ENCODE data around the gene MICA. TPM values are rescaled to one million over a fixed set of nuclear protein-coding genes. Genes with fewer than 3 reads are reported as not detected.
A peak's percentile ranks its signal among the peaks of the same experiment; 100 is the strongest.

MICA gene
- total and polyA plus RNA-seq, 9 of the 15 experiments (the other 6 are each of a cell fraction or from before 2014, with no cell fraction given), result 11.8 to 24.6 (median 16.7) TPM

- TF ChIP-seq SMARCE1 (IDR thresholded peaks at IDR 0.05) (peak; percentile 47; the same call in 1 of the 2 replicates), ADNP (tag; IDR thresholded peaks at IDR 0.05) (no peak), EP400 (IDR thresholded peaks at IDR 0.05) (peak; percentile 11; the same call in 1 of the 2 replicates), IFI16 (CRISPR knock-in tag; IDR thresholded peaks at IDR 0.05) (no peak), MGA (IDR thresholded peaks at IDR 0.05) (peak; percentile 50; the same call in 1 of the 2 replicates), MED1 (CRISPR knock-in tag; IDR thresholded peaks at IDR 0.05; ENCODE audit: borderline replicate concordance) (no peak), GATA2 (CRISPR knock-in tag; IDR thresholded peaks at IDR 0.05) (no peak)
- TF ChIP-seq, protein P1, sequence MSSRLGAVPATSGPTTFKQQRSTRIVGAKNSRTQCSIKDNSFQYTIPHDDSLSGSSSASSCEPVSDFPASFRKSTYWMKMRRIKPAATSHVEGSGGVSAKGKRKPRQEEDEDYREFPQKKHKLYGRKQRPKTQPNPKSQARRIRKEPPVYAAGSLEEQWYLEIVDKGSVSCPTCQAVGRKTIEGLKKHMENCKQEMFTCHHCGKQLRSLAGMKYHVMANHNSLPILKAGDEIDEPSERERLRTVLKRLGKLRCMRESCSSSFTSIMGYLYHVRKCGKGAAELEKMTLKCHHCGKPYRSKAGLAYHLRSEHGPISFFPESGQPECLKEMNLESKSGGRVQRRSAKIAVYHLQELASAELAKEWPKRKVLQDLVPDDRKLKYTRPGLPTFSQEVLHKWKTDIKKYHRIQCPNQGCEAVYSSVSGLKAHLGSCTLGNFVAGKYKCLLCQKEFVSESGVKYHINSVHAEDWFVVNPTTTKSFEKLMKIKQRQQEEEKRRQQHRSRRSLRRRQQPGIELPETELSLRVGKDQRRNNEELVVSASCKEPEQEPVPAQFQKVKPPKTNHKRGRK (tag; IDR thresholded peaks at IDR 0.05), result no peak
- TF ChIP-seq, protein P2, sequence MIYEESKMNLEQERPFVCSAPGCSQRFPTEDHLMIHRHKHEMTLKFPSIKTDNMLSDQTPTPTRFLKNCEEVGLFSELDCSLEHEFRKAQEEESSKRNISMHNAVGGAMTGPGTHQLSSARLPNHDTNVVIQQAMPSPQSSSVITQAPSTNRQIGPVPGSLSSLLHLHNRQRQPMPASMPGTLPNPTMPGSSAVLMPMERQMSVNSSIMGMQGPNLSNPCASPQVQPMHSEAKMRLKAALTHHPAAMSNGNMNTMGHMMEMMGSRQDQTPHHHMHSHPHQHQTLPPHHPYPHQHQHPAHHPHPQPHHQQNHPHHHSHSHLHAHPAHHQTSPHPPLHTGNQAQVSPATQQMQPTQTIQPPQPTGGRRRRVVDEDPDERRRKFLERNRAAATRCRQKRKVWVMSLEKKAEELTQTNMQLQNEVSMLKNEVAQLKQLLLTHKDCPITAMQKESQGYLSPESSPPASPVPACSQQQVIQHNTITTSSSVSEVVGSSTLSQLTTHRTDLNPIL (CRISPR knock-in tag; IDR thresholded peaks at IDR 0.05), result no peak
Observed at GRCh38 chr6:31400467-31401289, 2.7 kb upstream of the MICA start (continued).
